Esophagus squamous epithelium (tissue), 5 donors: ENCODE results near the gene JAZF1. TPM values are rescaled to one million over a fixed set of nuclear protein-coding genes. Genes with fewer than 3 reads are reported as not detected.

ENCODE experiments used
- DNase-seq: peaks from one replicate; lab custom pipeline; 2025; lab: John Stamatoyannopoulos, UW
- H3K27ac ChIP-seq, 4 donors: fragments of 200-600 bp; sonication (generic); one replicate each; pipeline ENCODE4 v1.5.1; 2016 to 2019; ENCODE audit warnings: mild to moderate bottlenecking in 1 of 4
- H3K27me3 ChIP-seq, 4 donors: fragments of 200-600 bp; sonication (generic); 1 replicate in 3 of 4; 2 replicates in 1 of 4; pipeline versions ENCODE4 v1.5.1 to v1.6.0; 2017 to 2021; ENCODE audit warnings: antibody characterized with exemption in 1 of 4
- H3K36me3 ChIP-seq, 3 donors: fragments of 200-600 bp; sonication (generic); one replicate each; pipeline ENCODE4 v1.5.1; 2016 to 2019
- H3K4me1 ChIP-seq, 3 donors: fragments of 200-600 bp; sonication (generic); one replicate each; pipeline ENCODE4 v1.5.1; 2017 to 2019
- H3K4me3 ChIP-seq, 4 donors: fragments of 200-600 bp; sonication (generic); 1 replicate in 3 of 4; 2 replicates in 1 of 4; pipeline ENCODE4 v1.5.1; 2016 to 2019; ENCODE audit warnings: mild to moderate bottlenecking in 2 of 4, moderate library complexity in 1 of 4
- H3K9me3 ChIP-seq, 3 donors: fragments of 200-600 bp; sonication (generic); one replicate each; pipeline ENCODE4 v1.5.1; 2016 to 2019
- CTCF ChIP-seq, 6 experiments: fragments of 450-650 bp in 4 of 6; fragments of 200-600 bp in 2 of 6; sonication (generic) in 2 of 6; IDR thresholded peaks; one replicate each; pipeline ENCODE4 v1.5.1; 2016 to 2019; ENCODE audit warnings: antibody characterized with exemption in 6 of 6, mild to moderate bottlenecking in 4 of 6, moderate library complexity in 4 of 6
- POLR2A ChIP-seq, 4 donors: fragments of 450-650 bp; IDR thresholded peaks; one replicate each; pipeline ENCODE4 v1.6.1; 2017; ENCODE audit warnings: antibody characterized with exemption in 4 of 4, mild to moderate bottlenecking in 4 of 4, moderate library complexity in 3 of 4
- WGBS, 2 donors: methylation state at CpG; one replicate each; pipeline ENCODE4 v1.1.5; 2018; 5-methylcytosine and 5-hydroxymethylcytosine counted together
- intact Hi-C: fragments of 100-400 bp; cut with DNase I; formaldehyde crosslinking; loops from one replicate; pipeline ENCODE4 v1.15.0; 2022
- total RNA-seq, 4 donors: library from RNA; depleted of rRNA; stranded (reverse); fragments of >200 nt; gene quantifications; one replicate each; pipeline ENCODE4 v1.1.0, GENCODE V29; 2016
- donor health status: DM: yes; HTN: yes; CAD: no.

Gene JAZF1
- total RNA-seq, 4 donors from 2014 or later, result 1.3 to 8.6 (median 2.0) TPM

- intact Hi-C loops, result no loop called here
- H3K36me3 ChIP-seq, result no peaks in the 10 kb centered on the region
- H3K4me1 ChIP-seq, result peaks cover 0 to 21% (median 0%) of the 10 kb centered on the region in 3 donors
- TF ChIP-seq CTCF (IDR thresholded peaks at IDR 0.05) (no peak), POLR2A (IDR thresholded peaks at IDR 0.05) (no peak)
- H3K27ac ChIP-seq, result no peak overlapping the region
- no peaks in the 10 kb centered on the region for H3K9me3 ChIP-seq
- no peaks in the 10 kb centered on the region for H3K27me3 ChIP-seq
- 38 to 47% methylated on average over 3 to 5 of the region's 5 CpGs for WGBS, 2 donors
- DNase-seq, result no peak
- no peak overlapping the region for H3K4me3 ChIP-seq
Measured at GRCh38 chr7:28081016-28081415, 99.6 kb downstream of the JAZF1 start.

GRCh38 chr7:28078036-28078901, 102.3 kb downstream of the JAZF1 start:
- Histone ChIP-seq H3K4me1 (peaks cover 0 to 11% (median 0%) of the 10 kb centered on the region in 3 donors), H3K4me3 (no peak overlapping the region), H3K27me3 (no peaks in the 10 kb centered on the region), H3K36me3 (no peaks in the 10 kb centered on the region), H3K27ac (no peak overlapping the region), H3K9me3 (no peaks in the 10 kb centered on the region)
- TF ChIP-seq POLR2A (IDR thresholded peaks at IDR 0.05) (no peak), CTCF (IDR thresholded peaks at IDR 0.05) (peak; percentile 82 to 98 (median 86))
- WGBS, 2 donors, result 30 to 36% methylated on average over 7 of the region's 7 CpGs
- DNase-seq, result no peak
- intact Hi-C loops, result no loop called here

- no peak for DNase-seq
- 56 to 75% methylated on average over 2 of the region's 2 CpGs for WGBS, 2 donors
- TF ChIP-seq CTCF (IDR thresholded peaks at IDR 0.05) (no peak), POLR2A (IDR thresholded peaks at IDR 0.05) (no peak)
- Histone ChIP-seq H3K9me3 (no peaks in the 10 kb centered on the region), H3K36me3 (no peaks in the 10 kb centered on the region), H3K27ac (no peak overlapping the region), H3K4me3 (no peak overlapping the region), H3K4me1 (peaks cover 0 to 11% (median 0%) of the 10 kb centered on the region in 3 donors), H3K27me3 (no peaks in the 10 kb centered on the region)
- intact Hi-C loops, result no loop called here
Measured at GRCh38 chr7:28077616-28078015, 103.0 kb downstream of the JAZF1 start.

- TF ChIP-seq CTCF (IDR thresholded peaks at IDR 0.05) (no peak), POLR2A (IDR thresholded peaks at IDR 0.05) (no peak)
- Histone ChIP-seq H3K27me3 (no peaks in the 10 kb centered on the region), H3K27ac (no peak overlapping the region), H3K4me1 (peaks cover 0 to 11% (median 0%) of the 10 kb centered on the region in 3 donors), H3K36me3 (no peaks in the 10 kb centered on the region), H3K9me3 (no peaks in the 10 kb centered on the region), H3K4me3 (no peak overlapping the region)
- WGBS, 2 donors, result 70 to 89% methylated on average over 11 of the region's 11 CpGs
- DNase-seq, result no peak
- intact Hi-C loops, result no loop called here
Measured at GRCh38 chr7:28076423-28077200, 104.0 kb downstream of the JAZF1 start.
